ENCODE results near the gene NRDC. TPM values are rescaled to one million over a fixed set of nuclear protein-coding genes. Genes with fewer than 3 reads are reported as not detected.

The NRDC gene
- total RNA-seq, 2 donors from 2014 or later = 56.8 to 57.7 TPM

GRCh38 chr1:51780927-51781326, 97.6 kb downstream of the NRDC start:
- ATAC-seq = no peak
- no peak for DNase-seq
- intact Hi-C loops (cut with DNase I) = no loop called here
- Histone ChIP-seq H3K27me3 (no peaks in the 10 kb centered on the region), H3K9me3 (no peaks in the 10 kb centered on the region), H3K27ac (no peak overlapping the region), H3K4me1 (no peaks in the 10 kb centered on the region), H3K4me3 (no peak overlapping the region), H3K36me3 (replicated peaks in 1 of 2; ENCODE audit: insufficient read depth in 1 of 2, low read depth in 2 of 2) (peaks cover 0 to 17% of the 10 kb centered on the region in 2 donors)
- no peak for TF ChIP-seq POLR2A (IDR thresholded peaks at IDR 0.05)
- no peak for TF ChIP-seq CTCF (IDR thresholded peaks at IDR 0.05)
- WGBS, 2 donors = 84 to 94% methylated on average over 3 of the region's 3 CpGs

GRCh38 chr1:51776408-51776807, 102.1 kb downstream of the NRDC start:
- H3K4me1 ChIP-seq = no peaks in the 10 kb centered on the region
- no peak overlapping the region for H3K4me3 ChIP-seq
- H3K9me3 ChIP-seq = no peaks in the 10 kb centered on the region
- no peaks in the 10 kb centered on the region for H3K27me3 ChIP-seq
- TF ChIP-seq POLR2A (IDR thresholded peaks at IDR 0.05) = no peak
- TF ChIP-seq CTCF (IDR thresholded peaks at IDR 0.05) = no peak
- H3K36me3 ChIP-seq (replicated peaks in 1 of 2; ENCODE audit: insufficient read depth in 1 of 2, low read depth in 2 of 2) = peaks cover 6 to 15% of the 10 kb centered on the region in 2 donors
- H3K27ac ChIP-seq = no peak overlapping the region
- no peak for DNase-seq
- intact Hi-C loops (cut with DNase I) = no loop called here
- ATAC-seq = no peak

- intact Hi-C loops (cut with DNase I) = no loop called here
- Histone ChIP-seq H3K27me3 (no peaks in the 10 kb centered on the region), H3K9me3 (no peaks in the 10 kb centered on the region), H3K4me1 (no peaks in the 10 kb centered on the region), H3K27ac (peak overlapping the region in 1 of 4 donors; percentile 11), H3K4me3 (no peak overlapping the region), H3K36me3 (replicated peaks in 1 of 2; ENCODE audit: insufficient read depth in 1 of 2, low read depth in 2 of 2) (peaks cover 6 to 21% of the 10 kb centered on the region in 2 donors)
- 45 to 60% methylated on average over 6 of the region's 6 CpGs for WGBS, 2 donors
- DNase-seq (peak; percentile 24 to 47 (median 44)), ATAC-seq (peak; percentile 68)
- TF ChIP-seq CTCF (IDR thresholded peaks at IDR 0.05) = peak; percentile 56 to 89 (median 80)
- TF ChIP-seq POLR2A (IDR thresholded peaks at IDR 0.05) = no peak
Observed at GRCh38 chr1:51768971-51769588, 109.4 kb downstream of the NRDC start.

GRCh38 chr1:51761351-51761750, 117.2 kb downstream of the NRDC start:
- no peak for TF ChIP-seq POLR2A (IDR thresholded peaks at IDR 0.05)
- no peak for TF ChIP-seq CTCF (IDR thresholded peaks at IDR 0.05)
- intact Hi-C loops (cut with DNase I) = no loop called here
- H3K27me3 ChIP-seq = no peaks in the 10 kb centered on the region
- no peaks in the 10 kb centered on the region for H3K4me1 ChIP-seq
- ATAC-seq (no peak), DNase-seq (no peak)
- no peak overlapping the region for H3K27ac ChIP-seq
- H3K4me3 ChIP-seq = no peak overlapping the region
- no peaks in the 10 kb centered on the region for H3K9me3 ChIP-seq
- 92 to 95% methylated on average over 1 of the region's 1 CpG for whole genome bisulfite sequencing, 2 donors
- H3K36me3 ChIP-seq (replicated peaks in 1 of 2; ENCODE audit: insufficient read depth in 1 of 2, low read depth in 2 of 2) = peaks cover 0 to 7% of the 10 kb centered on the region in 2 donors

- Histone ChIP-seq H3K4me3 (no peak overlapping the region), H3K27ac (no peak overlapping the region), H3K36me3 (replicated peaks in 1 of 2; ENCODE audit: insufficient read depth in 1 of 2, low read depth in 2 of 2) (peaks cover 0 to 2% of the 10 kb centered on the region in 2 donors), H3K27me3 (no peaks in the 10 kb centered on the region), H3K9me3 (no peaks in the 10 kb centered on the region), H3K4me1 (no peaks in the 10 kb centered on the region)
- ATAC-seq = no peak
- no peak for DNase-seq
- intact Hi-C loops (cut with DNase I) = no loop called here
- TF ChIP-seq CTCF (IDR thresholded peaks at IDR 0.05) (no peak), POLR2A (IDR thresholded peaks at IDR 0.05) (no peak)
- 83% methylated on average over 3 of the region's 3 CpGs for WGBS, 2 donors
Observed at GRCh38 chr1:51760872-51761271, 117.7 kb downstream of the NRDC start.
